ENCODE data around the gene ADAD2.

The ADAD2 gene

GRCh38 chr16:84191466-84191865, 509 bp downstream of the ADAD2 start:
- POLR2A ChIA-PET = no interaction called here
- CTCF ChIA-PET = interaction anchor here (1.2 to 1.3 kb wide), 2 partner anchors 15 to 107 kb away, joined by 4 to 5 read pairs; no protein-coding TSS in a partner anchor

GRCh38 chr16:84193480-84193879, 2.5 kb downstream of the ADAD2 start:
- POLR2A ChIA-PET = no interaction called here
- no peak for TF ChIP-seq CTCF (IDR thresholded peaks at IDR 0.05; ENCODE audit: insufficient read depth, low read length, missing control alignments)
- CTCF ChIA-PET = interaction anchor here (0.8 kb wide), 1 partner anchor 16 kb away, joined by 3 read pairs; no protein-coding TSS in a partner anchor
- no peak overlapping the region for H3K4me3 ChIP-seq (ENCODE audit: low read depth, low read length)
- DNase-seq (ENCODE audit: low read depth, low spot score) = no peak

More at GRCh38 chr16:84191466-84191865, 509 bp downstream of the ADAD2 start:
- TF ChIP-seq CTCF (IDR thresholded peaks at IDR 0.05; ENCODE audit: insufficient read depth, low read length, missing control alignments) = no peak
- no peak for DNase-seq (ENCODE audit: low read depth, low spot score)
- H3K4me3 ChIP-seq (ENCODE audit: low read depth, low read length) = no peak overlapping the region

GRCh38 chr16:84194018-84194417, 3.1 kb downstream of the ADAD2 start:
- CTCF ChIA-PET = no interaction called here
- DNase-seq (ENCODE audit: low read depth, low spot score) = no peak
- H3K4me3 ChIP-seq (ENCODE audit: low read depth, low read length) = no peak overlapping the region
- POLR2A ChIA-PET = no interaction called here
- TF ChIP-seq CTCF (IDR thresholded peaks at IDR 0.05; ENCODE audit: insufficient read depth, low read length, missing control alignments) = no peak

- no peak overlapping the region for H3K4me3 ChIP-seq (ENCODE audit: low read depth, low read length)
- no peak for TF ChIP-seq CTCF (IDR thresholded peaks at IDR 0.05; ENCODE audit: insufficient read depth, low read length, missing control alignments)
- CTCF ChIA-PET = interaction anchor here (4.1 kb wide), 1 partner anchor 8 kb away, joined by 25 read pairs; the partner anchor contains the start of gene TAF1C
- DNase-seq (ENCODE audit: low read depth, low spot score) = no peak
- POLR2A ChIA-PET = no interaction called here
These were observed 3.7 kb downstream of the ADAD2 start for GRCh38 chr16:84194470-84195200.

GRCh38 chr16:84195201-84196093, 4.5 kb downstream of the ADAD2 start:
- CTCF ChIA-PET = interaction anchor here (4.1 kb wide), 1 partner anchor 8 kb away, joined by 25 read pairs; the partner anchor contains the start of gene TAF1C

More at GRCh38 chr16:84195201-84196093, 4.5 kb downstream of the ADAD2 start:
- POLR2A ChIA-PET = no interaction called here
- H3K4me3 ChIP-seq (ENCODE audit: low read depth, low read length) = no peak overlapping the region
- no peak for DNase-seq (ENCODE audit: low read depth, low spot score)
- TF ChIP-seq CTCF (IDR thresholded peaks at IDR 0.05; ENCODE audit: insufficient read depth, low read length, missing control alignments) = no peak

All from AG04449 (cell line).